Measurements from ENCODE around the gene CREB3L1.

Gene CREB3L1

GRCh38 chr11:46364056-46364455 lies 86.6 kb downstream of the CREB3L1 start:
- TF ChIP-seq POLR2A (IDR thresholded peaks at IDR 0.05; ENCODE audit: low read length): no peak
- TF ChIP-seq GATA1 (IDR thresholded peaks at IDR 0.05; ENCODE audit: low read depth, low read length): no peak
- DNase-seq: no peak

- TF ChIP-seq GATA1 (IDR thresholded peaks at IDR 0.05; ENCODE audit: low read depth, low read length): no peak
- no peak for TF ChIP-seq POLR2A (IDR thresholded peaks at IDR 0.05; ENCODE audit: low read length)
Observed at GRCh38 chr11:46364791-46365190, 87.3 kb downstream of the CREB3L1 start.

GRCh38 chr11:46366260-46366659 lies 88.8 kb downstream of the CREB3L1 start:
- no peak for DNase-seq
- TF ChIP-seq POLR2A (IDR thresholded peaks at IDR 0.05; ENCODE audit: low read length) (no peak), GATA1 (IDR thresholded peaks at IDR 0.05; ENCODE audit: low read depth, low read length) (no peak)

More at GRCh38 chr11:46364791-46365190, 87.3 kb downstream of the CREB3L1 start:
- DNase-seq: no peak

GRCh38 chr11:46366661-46367161 lies 89.2 kb downstream of the CREB3L1 start:
- no peak for TF ChIP-seq POLR2A (IDR thresholded peaks at IDR 0.05; ENCODE audit: low read length)
- no peak for TF ChIP-seq GATA1 (IDR thresholded peaks at IDR 0.05; ENCODE audit: low read depth, low read length)
- DNase-seq: no peak

GRCh38 chr11:46367244-46367915 lies 89.9 kb downstream of the CREB3L1 start:
- peak; percentile 60 to 79 for DNase-seq

GRCh38 chr11:46367916-46368267 lies 90.4 kb downstream of the CREB3L1 start:
- TF ChIP-seq POLR2A (IDR thresholded peaks at IDR 0.05; ENCODE audit: low read length) (no peak), GATA1 (IDR thresholded peaks at IDR 0.05; ENCODE audit: low read depth, low read length) (no peak)
- no peak for DNase-seq

More at GRCh38 chr11:46367244-46367915, 89.9 kb downstream of the CREB3L1 start:
- TF ChIP-seq GATA1 (IDR thresholded peaks at IDR 0.05; ENCODE audit: low read depth, low read length) (no peak), POLR2A (IDR thresholded peaks at IDR 0.05; ENCODE audit: low read length) (no peak)

GRCh38 chr11:46369458-46370152 lies 92.1 kb downstream of the CREB3L1 start:
- no peak for TF ChIP-seq POLR2A (IDR thresholded peaks at IDR 0.05; ENCODE audit: low read length)
- no peak for TF ChIP-seq GATA1 (IDR thresholded peaks at IDR 0.05; ENCODE audit: low read depth, low read length)
- DNase-seq: peak; percentile 69 to 79

GRCh38 chr11:46370253-46370652 lies 92.8 kb downstream of the CREB3L1 start:
- no peak for DNase-seq
- no peak for TF ChIP-seq POLR2A (IDR thresholded peaks at IDR 0.05; ENCODE audit: low read length)
- no peak for TF ChIP-seq GATA1 (IDR thresholded peaks at IDR 0.05; ENCODE audit: low read depth, low read length)

Measured in erythroblast (primary cell).